HEK293T (cell line): ENCODE results near the gene SNX14.

Experiments
- PKNOX1 ChIP-seq: fragments of 450-650 bp; IDR thresholded peaks from 2 replicates; pipeline ENCODE4 v1.6.1; 2016
- TARDBP ChIP-seq: fragments of 450-650 bp; IDR thresholded peaks from 2 replicates; pipeline ENCODE4 v1.6.1; 2016

- no peak for TF ChIP-seq TARDBP
- TF ChIP-seq PKNOX1: no peak
Observed at GRCh38 chr6:85460921-85461797, 132.5 kb downstream of the SNX14 start.
